ENCODE data around the gene SLC25A21.

SLC25A21 gene

GRCh38 chr14:37114002-37114401 lies 58.4 kb downstream of the SLC25A21 start:
- H3K4me2 ChIP-seq (ENCODE audit: low read depth, low read length, poor library complexity, severe bottlenecking): no peak overlapping the region
- H3K9me2 ChIP-seq (replicated peaks; ENCODE audit: insufficient read depth, low read length): no peaks in the 10 kb centered on the region
- H3K27me3 ChIP-seq (ENCODE audit: low read length): no peaks in the 10 kb centered on the region
- H3K4me3 ChIP-seq (ENCODE audit: insufficient read depth, low read length, poor library complexity, severe bottlenecking): no peak overlapping the region
- H3K79me2 ChIP-seq (ENCODE audit: insufficient read depth, low read length): no peaks in the 10 kb centered on the region
- no peaks in the 10 kb centered on the region for H4K20me1 ChIP-seq (ENCODE audit: low read depth, low read length)
- no peaks in the 10 kb centered on the region; the same call in 1 of the 2 replicates for H3K9me3 ChIP-seq (ENCODE audit: insufficient read depth, low read length)
- no peak overlapping the region for H3K9ac ChIP-seq (ENCODE audit: low read length)
- no peaks in the 10 kb centered on the region for H3K36me3 ChIP-seq (ENCODE audit: low read length)
- no peak overlapping the region for H2AFZ ChIP-seq (ENCODE audit: low read depth, low read length, severe bottlenecking)
- no peak overlapping the region for H3K27ac ChIP-seq (ENCODE audit: low read depth, low read length)
- TF ChIP-seq EZH2phosphoT487 (conservative IDR thresholded peaks at IDR 0.05; ENCODE audit: low read length): no peak
- no peak for TF ChIP-seq CTCF (IDR thresholded peaks at IDR 0.05; ENCODE audit: insufficient read depth, low read length, poor library complexity, severe bottlenecking)
- no peaks in the 10 kb centered on the region for H3F3A ChIP-seq (ENCODE audit: insufficient read depth)

DNA sequence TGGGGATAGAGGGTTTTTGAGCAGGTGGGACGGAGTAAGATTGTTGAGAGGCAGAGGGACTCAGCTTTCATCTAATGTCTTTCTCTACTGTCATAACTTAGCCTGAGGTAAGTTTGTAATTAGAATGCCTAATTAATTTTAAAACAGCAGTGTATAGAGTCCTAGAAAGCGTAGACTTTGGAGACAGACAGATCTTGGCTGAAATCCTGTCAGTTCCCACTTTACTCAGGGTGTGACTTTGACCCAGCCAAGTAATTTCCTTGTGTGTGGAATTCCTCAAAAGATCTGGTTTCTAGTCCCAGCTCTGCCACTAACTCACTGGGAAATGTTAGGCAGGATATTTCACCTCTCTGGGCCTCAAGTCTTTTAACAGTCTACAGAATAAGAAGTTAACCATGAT lies 74.3 kb downstream of the SLC25A21 start:
- no peak overlapping the region for H3K4me3 ChIP-seq (ENCODE audit: insufficient read depth, low read length, poor library complexity, severe bottlenecking)
- H3K9me3 ChIP-seq (ENCODE audit: insufficient read depth, low read length): no peaks in the 10 kb centered on the region
- no peak overlapping the region for H3K27ac ChIP-seq (ENCODE audit: low read depth, low read length)
- H3K79me2 ChIP-seq (ENCODE audit: insufficient read depth, low read length): no peaks in the 10 kb centered on the region
- no peaks in the 10 kb centered on the region for H3K36me3 ChIP-seq (ENCODE audit: low read length)
- no peak for TF ChIP-seq EZH2phosphoT487 (conservative IDR thresholded peaks at IDR 0.05; ENCODE audit: low read length)
- no peak overlapping the region for H3K4me2 ChIP-seq (ENCODE audit: low read depth, low read length, poor library complexity, severe bottlenecking)
- no peaks in the 10 kb centered on the region; the same call in 1 of the 2 replicates for H3K9me2 ChIP-seq (replicated peaks; ENCODE audit: insufficient read depth, low read length)
- no peaks in the 10 kb centered on the region for H3K27me3 ChIP-seq (ENCODE audit: low read length)
- H2AFZ ChIP-seq (ENCODE audit: low read depth, low read length, severe bottlenecking): no peak overlapping the region
- no peak overlapping the region for H3K9ac ChIP-seq (ENCODE audit: low read length)
- H4K20me1 ChIP-seq (ENCODE audit: low read depth, low read length): no peaks in the 10 kb centered on the region
- no peaks in the 10 kb centered on the region for H3F3A ChIP-seq (ENCODE audit: insufficient read depth)

- no peaks in the 10 kb centered on the region for H4K20me1 ChIP-seq (ENCODE audit: low read depth, low read length)
- no peaks in the 10 kb centered on the region for H3K36me3 ChIP-seq (ENCODE audit: low read length)
- no peaks in the 10 kb centered on the region for H3K9me3 ChIP-seq (ENCODE audit: insufficient read depth, low read length)
- H3K9me2 ChIP-seq (replicated peaks; ENCODE audit: insufficient read depth, low read length): no peaks in the 10 kb centered on the region; the same call in 1 of the 2 replicates
- H3F3A ChIP-seq (ENCODE audit: insufficient read depth): no peaks in the 10 kb centered on the region
- H2AFZ ChIP-seq (ENCODE audit: low read depth, low read length, severe bottlenecking): no peak overlapping the region
- H3K79me2 ChIP-seq (ENCODE audit: insufficient read depth, low read length): no peaks in the 10 kb centered on the region
- no peak overlapping the region for H3K27ac ChIP-seq (ENCODE audit: low read depth, low read length)
- TF ChIP-seq CTCF (IDR thresholded peaks at IDR 0.05; ENCODE audit: insufficient read depth, low read length, poor library complexity, severe bottlenecking): no peak
- no peak overlapping the region for H3K4me2 ChIP-seq (ENCODE audit: low read depth, low read length, poor library complexity, severe bottlenecking)
- no peak overlapping the region for H3K4me3 ChIP-seq (ENCODE audit: insufficient read depth, low read length, poor library complexity, severe bottlenecking)
- H3K9ac ChIP-seq (ENCODE audit: low read length): no peak overlapping the region
- no peaks in the 10 kb centered on the region for H3K27me3 ChIP-seq (ENCODE audit: low read length)
Measured at GRCh38 chr14:37094502-37094901, 77.9 kb downstream of the SLC25A21 start.

DNA sequence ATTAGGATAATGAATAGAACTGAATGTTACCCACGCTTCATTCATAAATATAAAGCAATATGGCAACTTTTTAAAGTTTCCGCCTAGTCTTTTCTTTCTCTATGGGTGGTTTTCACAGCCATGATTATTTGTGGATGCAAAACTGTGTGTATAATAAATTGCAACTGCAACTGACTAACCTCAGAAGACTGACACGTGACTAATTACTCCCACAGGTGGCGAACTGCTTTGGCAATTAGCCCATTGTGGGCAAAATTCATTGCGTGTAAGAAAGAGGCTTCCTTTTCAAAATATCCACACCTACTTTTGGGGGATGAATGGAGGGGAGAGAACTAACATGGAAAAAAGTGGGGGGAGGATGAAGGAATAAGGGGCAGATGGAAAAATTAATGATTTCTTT lies 79.0 kb downstream of the SLC25A21 start:
- Histone ChIP-seq H4K20me1 (ENCODE audit: low read depth, low read length) (no peaks in the 10 kb centered on the region), H3K9ac (ENCODE audit: low read length) (no peak overlapping the region), H3K4me3 (ENCODE audit: insufficient read depth, low read length, poor library complexity, severe bottlenecking) (no peak overlapping the region), H3K36me3 (ENCODE audit: low read length) (no peaks in the 10 kb centered on the region), H3F3A (ENCODE audit: insufficient read depth) (no peaks in the 10 kb centered on the region), H3K27me3 (ENCODE audit: low read length) (no peaks in the 10 kb centered on the region), H3K9me3 (ENCODE audit: insufficient read depth, low read length) (no peaks in the 10 kb centered on the region), H3K9me2 (replicated peaks; ENCODE audit: insufficient read depth, low read length) (no peaks in the 10 kb centered on the region; the same call in 1 of the 2 replicates), H3K27ac (ENCODE audit: low read depth, low read length) (no peak overlapping the region), H3K79me2 (ENCODE audit: insufficient read depth, low read length) (no peaks in the 10 kb centered on the region), H2AFZ (ENCODE audit: low read depth, low read length, severe bottlenecking) (no peak overlapping the region), H3K4me2 (ENCODE audit: low read depth, low read length, poor library complexity, severe bottlenecking) (no peak overlapping the region)
- TF ChIP-seq EZH2phosphoT487 (conservative IDR thresholded peaks at IDR 0.05; ENCODE audit: low read length) (no peak), CTCF (IDR thresholded peaks at IDR 0.05; ENCODE audit: insufficient read depth, low read length, poor library complexity, severe bottlenecking) (no peak)

All from SU-DHL-6 (cell line).